Epithelial cell of esophagus (primary cell): ENCODE data around the gene SECISBP2.
A peak's percentile ranks its signal among the peaks of the same experiment; 100 is the strongest.
"Not testable (repeated sequence)": the region's sequence is repeated elsewhere in the genome, so short reads cannot be mapped to it uniquely, and the experiment has no call there.

ENCODE experiments used
- DNase-seq: peaks from one replicate; pipeline ENCODE4 v3.0.0; 2010; ENCODE audit warnings: low read depth
- H3K4me3 ChIP-seq: 2 replicates; pipeline ENCODE4 v1.5.1; 2011; ENCODE audit warnings: mild to moderate bottlenecking, low read length, control low read depth
- CTCF ChIP-seq: IDR thresholded peaks from 2 replicates; pipeline ENCODE4 v1.5.1; 2011; ENCODE audit warnings: low read depth, mild to moderate bottlenecking, low read length, control low read depth, inconsistent platforms; ENCODE audit not compliant: insufficient read depth; ENCODE audit errors: missing control alignments

SECISBP2 gene

GRCh38 chr9:89295400-89295799 is 22.9 kb upstream of the SECISBP2 start:
- H3K4me3 ChIP-seq, result no peak overlapping the region
- DNase-seq, result no peak
- no peak for TF ChIP-seq CTCF

GRCh38 chr9:89301996-89302395 is 16.3 kb upstream of the SECISBP2 start:
- not testable (repeated sequence) for H3K4me3 ChIP-seq, DNase-seq

GRCh38 chr9:89304020-89304833 is 14.1 kb upstream of the SECISBP2 start:
- TF ChIP-seq CTCF, result no peak
- no peak overlapping the region for H3K4me3 ChIP-seq
- no peak for DNase-seq

- H3K4me3 ChIP-seq, result no peak overlapping the region
- no peak for TF ChIP-seq CTCF
- no peak for DNase-seq
Observed at GRCh38 chr9:89304834-89305188, 13.5 kb upstream of the SECISBP2 start.

GRCh38 chr9:89305868-89306267 is 12.4 kb upstream of the SECISBP2 start:
- DNase-seq, result no peak
- H3K4me3 ChIP-seq, result no peak overlapping the region
- TF ChIP-seq CTCF, result no peak

GRCh38 chr9:89309166-89309565 is 9.1 kb upstream of the SECISBP2 start:
- TF ChIP-seq CTCF, result no peak
- DNase-seq, result no peak
- no peak overlapping the region for H3K4me3 ChIP-seq

GRCh38 chr9:89309608-89310474 is 8.5 kb upstream of the SECISBP2 start:
- no peak for DNase-seq
- TF ChIP-seq CTCF, result no peak
- H3K4me3 ChIP-seq, result peak overlapping the region; percentile 85
